HG03060 (cell line): ENCODE data around the gene CD200R1.

ENCODE experiments used
- ATAC-seq: cut with Tn5 transposase; IDR thresholded peaks from one replicate; pipeline ENCODE4 v1.9.1; 2021; ENCODE audit warnings: low read depth, moderate number of reproducible peaks; ENCODE audit not compliant: unreplicated experiment

Gene CD200R1, protein sequence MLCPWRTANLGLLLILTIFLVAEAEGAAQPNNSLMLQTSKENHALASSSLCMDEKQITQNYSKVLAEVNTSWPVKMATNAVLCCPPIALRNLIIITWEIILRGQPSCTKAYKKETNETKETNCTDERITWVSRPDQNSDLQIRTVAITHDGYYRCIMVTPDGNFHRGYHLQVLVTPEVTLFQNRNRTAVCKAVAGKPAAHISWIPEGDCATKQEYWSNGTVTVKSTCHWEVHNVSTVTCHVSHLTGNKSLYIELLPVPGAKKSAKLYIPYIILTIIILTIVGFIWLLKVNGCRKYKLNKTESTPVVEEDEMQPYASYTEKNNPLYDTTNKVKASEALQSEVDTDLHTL

DNA sequence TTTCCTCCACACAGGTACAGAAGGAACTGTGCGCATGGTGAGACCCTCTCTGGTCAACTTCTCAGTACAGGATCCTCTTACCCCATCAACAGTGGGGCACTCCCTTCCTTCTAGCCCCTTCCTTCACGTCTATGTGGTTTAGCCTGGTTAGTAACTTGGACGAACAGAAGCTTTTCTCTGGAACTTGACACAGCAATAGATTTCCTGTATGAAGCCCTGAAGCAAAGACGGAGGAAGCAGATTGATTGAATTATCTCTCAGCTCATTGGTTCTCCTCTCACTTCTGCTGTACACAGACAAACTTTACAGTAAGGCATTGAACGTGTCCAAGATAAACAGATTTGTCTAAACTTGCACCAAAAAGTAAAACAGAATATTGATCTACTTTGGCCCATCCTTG lies at the start of gene CD200R1:
TSS of gene CD200R1 (minus strand) at position 210 of the 400 bp plus-strand sequence. CDS start 246 bp downstream, outside the sequence.
- no peak for ATAC-seq

DNA sequence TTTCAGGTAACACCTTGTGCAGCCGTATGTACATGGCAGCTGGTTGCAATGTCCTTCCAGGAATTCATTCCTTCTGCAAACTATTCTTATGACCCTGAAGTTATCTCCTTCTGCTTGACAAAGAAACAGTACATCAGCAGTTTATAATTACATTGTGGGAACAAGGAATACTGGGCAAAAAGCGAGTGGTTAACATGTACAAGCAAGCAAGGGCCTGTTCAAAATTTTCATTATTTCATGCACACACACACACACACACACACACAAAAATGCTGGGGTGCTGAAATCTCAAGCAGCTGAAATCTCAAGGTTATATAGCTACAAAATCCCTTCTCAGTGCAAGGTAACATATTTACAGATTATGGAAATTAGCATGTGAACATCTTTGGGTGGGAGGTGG lies 46.6 kb upstream of the CD200R1 start:
- no peak for ATAC-seq

DNA sequence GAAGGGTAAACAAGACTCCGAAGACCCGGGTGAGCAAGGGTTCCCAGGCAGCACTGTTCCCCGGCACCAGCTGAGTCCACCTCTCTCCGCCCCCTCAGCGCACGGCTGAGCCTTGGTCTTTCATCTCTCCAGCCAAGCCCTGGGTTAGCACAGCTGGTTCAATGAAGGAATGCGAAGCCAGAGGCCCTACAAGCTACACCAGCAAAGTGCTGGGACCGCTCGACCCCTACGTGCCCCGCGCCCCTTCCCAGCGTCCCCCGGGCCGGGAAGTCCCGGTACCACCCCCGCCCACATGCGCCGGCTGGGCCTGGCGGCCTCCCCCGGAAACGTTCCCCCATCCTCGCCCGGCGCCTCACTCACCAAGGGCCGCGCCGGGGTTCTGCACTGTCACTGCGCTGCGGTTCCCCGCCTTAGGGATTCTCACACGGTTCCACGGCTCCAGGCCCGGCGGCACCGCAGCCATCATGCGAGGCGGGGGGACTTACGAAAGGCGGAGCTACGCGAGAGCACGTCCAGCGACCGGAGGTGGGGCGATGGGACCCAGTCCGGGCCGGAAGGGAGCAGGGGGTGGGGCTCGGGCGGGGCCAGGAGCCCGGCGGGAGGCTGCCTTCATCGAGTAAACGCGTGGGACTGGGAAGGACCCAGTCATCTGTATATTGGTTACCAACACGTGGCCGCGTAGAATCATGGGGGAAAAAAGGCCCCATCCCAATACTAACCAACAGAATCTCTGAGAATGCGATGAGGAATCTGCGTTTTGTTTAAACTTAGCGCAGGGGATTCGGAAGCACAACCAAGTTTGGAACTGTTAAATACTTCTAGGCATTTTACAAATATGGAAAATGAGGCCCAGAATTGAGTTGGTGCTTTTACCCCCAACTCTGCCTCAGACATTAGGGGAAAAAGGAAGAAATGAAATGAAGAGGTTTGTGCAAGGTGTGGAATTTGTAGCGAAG lies 44.6 kb upstream of the CD200R1 start:
- ATAC-seq = peak; percentile 58

DNA sequence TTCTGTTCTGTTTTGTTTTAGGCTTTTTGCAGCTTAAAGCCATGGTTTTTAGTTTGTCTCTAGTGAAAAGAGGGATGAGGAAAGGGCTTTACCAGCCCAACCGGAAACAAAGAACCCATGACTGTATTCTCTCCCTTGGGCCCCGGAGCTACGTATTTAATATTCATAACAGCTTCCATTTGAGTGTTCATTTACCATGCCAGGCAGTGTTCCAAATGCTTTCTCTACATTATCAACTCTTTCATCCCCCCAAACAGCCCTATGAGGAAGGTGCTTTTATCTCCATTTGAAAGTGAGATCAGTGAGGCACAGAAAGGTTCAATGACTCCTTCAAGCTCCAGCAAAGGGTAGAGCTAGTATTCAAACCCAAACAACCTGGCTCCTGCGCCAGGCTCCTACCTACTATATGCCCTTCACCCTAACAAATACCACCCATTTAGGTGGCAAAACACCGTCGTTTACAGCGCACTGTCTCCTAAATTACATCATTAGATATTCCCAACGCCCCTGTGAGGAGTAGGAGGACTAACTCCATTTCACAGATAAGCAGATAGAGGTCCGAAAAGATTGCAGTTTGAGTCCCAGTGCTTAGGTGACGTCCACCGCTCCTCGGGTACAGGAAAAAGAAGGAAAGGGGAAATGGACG lies 43.8 kb upstream of the CD200R1 start:
- ATAC-seq = no peak

DNA sequence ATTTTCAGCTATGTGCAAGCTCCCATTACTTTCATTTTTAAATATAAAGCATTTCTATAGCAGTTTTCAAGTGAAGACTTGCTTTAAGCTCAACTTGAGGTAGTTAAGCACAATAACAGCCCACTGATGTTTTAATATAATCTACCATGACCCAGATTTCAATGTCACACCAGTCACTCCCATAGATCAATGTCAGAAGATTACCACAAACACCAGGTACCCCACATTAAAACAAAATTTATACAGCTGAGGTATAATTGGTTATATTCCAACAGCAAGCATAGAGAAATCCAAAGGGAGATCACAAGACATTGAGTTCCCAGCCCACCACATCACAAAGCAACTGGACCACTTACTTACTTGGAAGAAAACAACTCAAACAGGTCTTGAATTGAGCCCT lies 38.7 kb upstream of the CD200R1 start:
- no peak for ATAC-seq

DNA sequence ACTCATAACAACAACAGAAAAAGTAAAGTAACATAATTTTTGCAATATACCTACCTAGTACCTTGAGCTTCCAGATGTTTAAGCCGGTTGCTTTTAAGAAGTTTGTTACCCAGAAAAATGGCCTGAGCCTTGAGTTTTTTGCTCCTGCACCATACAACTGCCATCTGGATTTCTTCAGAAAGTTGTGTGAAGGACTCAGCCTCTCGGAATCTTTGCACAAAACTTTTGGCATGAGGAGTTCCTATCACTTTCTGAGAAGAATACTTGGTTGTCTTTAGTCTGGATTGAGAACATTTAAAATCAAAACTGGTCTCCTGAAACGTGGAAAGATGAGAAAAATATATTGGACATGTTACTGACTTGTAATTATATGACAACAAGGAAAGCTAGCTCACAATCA lies 33.2 kb upstream of the CD200R1 start:
- no peak for ATAC-seq

DNA sequence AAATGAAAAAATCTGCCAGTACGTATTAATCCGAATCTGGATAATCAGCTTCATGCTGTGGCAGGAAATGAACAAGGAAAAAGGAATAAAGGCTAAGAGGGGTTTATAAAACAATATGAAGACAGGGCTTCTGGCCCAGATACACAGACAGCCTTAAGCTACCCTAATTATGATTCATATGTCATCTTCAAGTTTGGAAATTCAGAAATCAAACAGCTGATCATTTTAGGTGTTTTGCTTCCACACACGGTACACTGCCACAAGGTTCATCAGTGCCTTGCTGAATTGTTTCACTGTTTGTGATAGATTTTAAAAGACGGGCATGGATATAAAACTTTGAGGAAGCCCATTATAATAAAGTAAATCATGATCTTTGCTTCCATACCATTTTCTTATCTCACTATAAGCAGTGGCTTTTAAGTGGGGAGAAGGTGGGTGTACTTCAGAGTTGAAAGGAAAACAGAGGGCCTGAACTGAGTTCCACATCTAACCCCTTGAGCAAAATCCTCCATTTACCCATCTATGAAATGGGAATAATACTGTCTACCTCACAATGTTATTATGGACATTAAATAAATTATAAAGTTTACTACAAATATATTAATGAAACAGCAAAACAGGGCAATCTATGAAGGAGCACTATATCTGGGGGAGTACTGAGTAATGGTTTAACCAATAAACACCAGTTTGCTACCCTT lies 31.6 kb upstream of the CD200R1 start:
- no peak for ATAC-seq

DNA sequence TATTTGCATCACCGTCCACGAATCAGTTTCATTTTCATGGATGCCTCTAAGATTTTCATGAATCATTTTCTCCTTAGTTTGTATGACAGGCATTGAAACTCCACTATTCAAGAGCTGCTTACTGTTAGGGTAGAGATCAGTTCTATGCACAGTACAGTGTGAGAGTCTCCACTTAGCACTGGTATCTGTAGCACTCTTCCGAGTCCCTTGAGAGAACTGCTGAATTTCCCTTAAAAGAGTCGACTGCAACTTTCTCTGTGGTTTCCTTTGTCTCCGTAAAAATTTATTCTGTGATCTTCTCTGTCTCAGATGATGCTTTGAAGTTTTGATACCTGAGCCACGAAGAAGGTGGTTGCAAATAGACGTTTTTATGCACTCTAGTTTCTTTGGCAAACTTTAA lies 30.7 kb upstream of the CD200R1 start:
- no peak for ATAC-seq

DNA sequence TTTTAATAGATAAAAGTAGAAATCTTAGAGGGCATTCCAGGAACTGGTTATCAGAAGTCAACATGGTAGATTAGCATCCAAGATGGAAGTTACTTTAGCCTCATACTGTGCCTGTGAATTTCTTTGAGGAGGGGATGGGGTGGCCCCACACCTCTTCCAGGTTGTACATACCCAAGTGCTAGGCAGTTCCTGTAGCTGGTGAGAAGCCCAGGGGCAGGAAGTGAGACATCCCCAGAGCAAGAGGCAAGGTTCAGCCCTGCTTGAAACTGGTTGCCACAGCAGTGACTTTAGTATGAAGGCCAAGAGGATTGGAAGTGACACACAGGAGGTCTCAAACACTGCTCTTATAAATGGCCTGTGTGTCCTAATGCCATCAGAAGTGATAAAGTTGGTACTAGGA lies 27.8 kb upstream of the CD200R1 start:
- ATAC-seq = no peak

DNA sequence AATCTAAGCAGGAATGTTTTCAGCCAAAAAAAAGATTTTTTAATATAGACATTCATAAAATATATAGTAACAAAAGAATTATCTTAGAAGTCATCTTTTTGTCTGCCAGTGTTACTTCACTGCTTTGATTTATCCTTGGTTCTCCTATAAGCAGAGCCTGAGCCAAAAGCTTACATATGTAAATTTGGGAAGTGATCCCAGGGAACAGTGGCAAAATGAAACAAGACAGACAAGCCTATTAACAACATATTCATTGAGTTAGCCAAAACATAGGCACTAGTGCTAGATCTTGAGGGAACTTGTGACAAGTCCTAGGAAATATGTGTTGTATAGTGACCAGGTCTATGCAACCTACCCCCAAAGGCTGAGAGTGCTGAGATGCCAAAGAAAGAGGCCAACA lies 27.1 kb upstream of the CD200R1 start:
- no peak for ATAC-seq

DNA sequence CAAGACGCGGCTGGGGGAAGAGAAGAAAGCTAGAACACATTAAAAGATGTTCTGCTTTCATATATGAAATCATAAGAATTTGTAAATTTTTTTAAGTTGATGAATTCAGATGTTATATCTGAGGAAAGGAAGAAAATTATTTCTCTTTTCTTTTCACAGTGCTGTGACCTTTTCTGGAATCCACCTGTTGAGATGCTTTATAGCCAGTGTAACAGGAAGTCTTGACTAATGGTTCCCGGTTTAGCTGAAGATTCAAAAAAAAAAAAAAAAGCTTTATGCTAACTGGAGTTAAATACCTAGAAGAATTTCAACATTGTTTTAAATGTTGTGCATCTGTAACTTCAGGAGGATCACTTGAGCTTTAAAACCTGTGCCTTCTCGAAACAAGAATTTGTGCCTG lies 25.8 kb upstream of the CD200R1 start:
- ATAC-seq = no peak

DNA sequence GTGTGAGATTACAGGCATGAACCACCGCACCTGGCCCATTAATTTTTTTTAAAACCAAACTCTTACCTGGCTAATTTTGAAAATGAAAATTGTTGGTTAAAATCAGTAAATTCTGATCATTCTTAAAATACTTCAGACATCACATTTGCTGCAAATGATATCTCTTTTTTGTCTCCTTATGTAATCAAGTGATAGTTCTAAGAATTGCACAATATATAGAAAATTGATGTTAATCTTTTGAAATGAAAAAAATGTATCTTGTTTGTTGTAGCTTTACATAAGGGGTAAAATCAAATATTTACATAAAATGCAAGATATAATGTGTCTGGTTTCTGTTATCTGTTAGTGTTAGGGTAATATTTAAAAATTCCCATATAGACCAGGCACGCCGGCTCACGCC lies 20.9 kb upstream of the CD200R1 start:
- no peak for ATAC-seq

DNA sequence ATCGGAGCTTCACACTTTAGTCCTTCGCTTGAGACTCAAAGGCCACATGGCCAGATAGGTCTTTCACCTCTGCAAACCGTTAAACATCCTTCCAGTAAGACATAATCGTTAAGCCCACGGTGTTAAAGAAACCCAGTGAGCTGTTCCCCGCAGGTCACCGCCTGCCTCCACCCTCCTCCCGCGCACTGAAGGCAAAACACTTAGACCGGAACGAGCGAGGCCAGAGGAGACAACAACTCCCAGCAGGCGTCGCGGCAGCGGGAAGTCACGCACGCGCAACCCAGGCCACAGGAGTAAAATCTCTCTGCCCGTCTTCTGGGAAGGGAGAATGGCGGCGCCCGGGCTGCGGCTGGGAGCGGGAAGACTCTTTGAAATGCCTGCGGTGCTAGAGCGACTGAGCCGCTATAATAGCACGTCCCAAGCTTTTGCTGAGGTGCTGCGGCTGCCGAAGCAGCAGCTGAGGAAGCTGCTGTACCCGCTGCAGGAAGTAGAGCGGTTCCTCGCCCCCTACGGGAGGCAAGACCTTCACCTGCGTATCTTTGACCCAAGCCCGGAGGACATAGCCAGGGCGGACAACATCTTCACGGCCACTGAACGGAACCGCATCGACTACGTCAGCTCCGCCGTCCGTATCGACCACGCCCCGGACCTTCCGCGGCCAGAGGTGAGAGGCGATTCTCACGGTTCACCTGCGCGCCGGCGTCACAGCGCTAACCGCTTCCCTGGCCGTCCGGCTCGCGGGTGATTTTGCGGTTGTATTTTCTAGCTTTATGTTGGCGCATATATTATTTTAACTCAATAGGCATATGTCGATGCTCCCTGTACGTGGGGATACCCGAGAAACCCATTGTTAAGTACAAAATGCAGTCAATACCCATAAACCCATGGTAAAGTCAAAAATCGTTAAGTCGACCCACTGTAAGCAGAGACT lies 16.0 kb upstream of the CD200R1 start, which contains the start of gene GTPBP8:
TSS of gene GTPBP8 (plus strand) at position 313 of the 931 bp plus-strand sequence. CDS start at position 329, 16 bp downstream.
- peak; percentile 84 for ATAC-seq

DNA sequence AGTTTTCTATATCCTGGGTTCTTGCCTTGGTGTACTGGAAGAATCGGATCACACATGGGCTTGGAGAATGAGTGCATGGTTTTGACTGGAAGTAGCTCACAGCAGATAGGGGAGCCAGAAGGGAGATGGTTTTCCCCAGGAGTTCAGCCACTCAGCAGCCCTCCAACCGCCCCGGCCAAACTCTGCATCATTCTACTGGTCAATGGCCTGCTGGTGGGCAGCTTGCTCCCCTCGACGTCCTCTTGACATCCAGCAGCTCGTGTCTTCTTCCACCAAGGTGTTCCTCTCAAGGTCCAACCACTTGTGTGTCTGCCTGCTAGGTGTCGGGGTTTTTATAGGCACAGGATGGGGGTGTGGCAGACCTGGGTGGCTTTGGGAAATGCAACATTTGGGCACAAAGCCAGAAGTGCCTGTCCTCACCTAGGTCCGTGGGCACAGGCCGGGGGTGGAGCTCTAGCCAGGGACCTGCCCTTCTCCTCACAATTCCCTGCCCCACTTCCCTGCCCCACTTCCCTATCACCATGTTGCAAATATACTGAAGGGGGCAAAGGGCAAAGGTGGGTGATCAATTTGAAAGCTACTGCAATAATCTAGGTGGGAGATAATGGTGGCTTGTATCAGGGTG lies 12.9 kb upstream of the CD200R1 start:
- ATAC-seq = no peak

DNA sequence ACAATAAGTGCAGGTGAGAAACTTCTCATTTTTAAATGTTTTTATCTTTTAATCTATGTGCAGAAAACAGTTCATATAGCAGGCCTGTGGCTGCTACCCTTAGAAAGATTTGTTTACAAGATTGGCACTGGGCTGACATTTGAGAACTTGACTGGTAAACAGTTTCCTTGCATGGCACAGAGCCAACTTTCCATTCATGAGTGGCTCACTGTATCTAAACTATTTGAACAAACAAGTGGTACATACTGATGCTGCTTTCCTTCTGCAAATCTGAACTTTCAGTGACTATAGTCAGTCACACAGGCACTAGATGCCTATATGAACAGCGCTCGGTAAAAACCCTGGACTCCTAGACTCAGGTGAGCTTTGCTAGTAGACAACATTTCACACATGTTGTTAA lies 9.6 kb upstream of the CD200R1 start:
- no peak for ATAC-seq

DNA sequence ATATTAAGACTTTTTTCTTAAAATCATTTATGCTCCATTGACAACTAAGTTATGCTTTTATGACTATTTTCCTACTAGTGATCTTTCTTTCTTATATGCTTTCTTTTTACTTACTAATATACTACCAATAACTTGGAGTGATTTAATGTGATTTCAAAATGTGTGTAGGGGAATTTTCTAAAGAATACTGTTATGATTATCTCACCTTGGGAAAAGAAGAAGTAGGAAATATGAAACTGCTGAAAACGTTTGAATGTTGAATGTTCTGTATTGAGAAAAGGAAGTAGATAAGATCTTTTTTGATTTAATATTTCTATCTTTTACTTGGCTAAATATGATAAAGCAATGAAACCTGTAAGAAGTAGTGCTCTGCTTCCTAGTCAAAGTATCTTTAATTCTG lies 7.8 kb upstream of the CD200R1 start:
- no peak for ATAC-seq

DNA sequence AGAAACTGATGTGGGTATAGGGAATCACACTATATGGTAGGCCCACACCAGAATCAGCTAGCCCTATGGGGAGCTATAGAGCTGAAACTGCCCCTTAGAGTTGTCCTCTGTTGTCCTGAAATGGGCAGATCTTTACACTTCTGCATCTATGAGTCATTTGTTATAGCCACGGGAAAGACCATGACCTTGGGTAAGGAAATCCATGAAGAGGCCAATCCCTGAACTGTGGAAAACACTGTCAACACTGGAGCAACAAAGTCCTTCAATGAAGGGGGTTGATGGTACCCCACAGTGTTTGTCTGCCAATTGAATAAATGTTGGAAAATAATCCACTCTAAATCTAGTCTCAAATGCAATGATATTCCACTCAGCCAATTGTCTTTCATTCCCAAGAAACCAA lies 5.2 kb upstream of the CD200R1 start:
- no peak for ATAC-seq

DNA sequence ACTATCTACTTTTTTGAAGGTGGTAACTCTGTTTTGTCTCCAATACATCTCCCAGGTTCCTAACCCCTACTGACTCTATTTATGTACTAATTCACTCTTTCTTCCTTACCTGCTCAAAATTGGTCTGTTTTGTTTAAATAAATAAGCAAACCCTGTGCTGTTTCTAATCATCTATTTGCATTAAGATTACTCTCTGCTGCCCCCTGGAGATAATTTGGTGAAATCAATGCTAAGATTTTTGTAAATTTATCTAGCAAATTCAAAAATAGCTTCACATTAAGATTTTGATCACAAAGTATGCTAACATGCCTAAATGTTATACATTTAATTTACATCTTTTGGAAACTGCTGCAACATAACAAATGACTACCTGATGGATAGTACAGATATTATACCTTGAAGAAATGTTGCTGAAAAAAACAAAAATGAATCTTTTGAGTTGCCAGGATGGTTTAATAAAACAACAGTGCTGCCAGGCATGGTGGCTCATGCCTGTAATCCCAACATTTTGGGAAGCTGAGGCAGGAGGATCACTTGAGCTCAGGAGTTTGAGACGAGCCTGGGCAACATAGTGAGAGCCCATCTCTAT lies 4.4 kb upstream of the CD200R1 start:
- no peak for ATAC-seq

DNA sequence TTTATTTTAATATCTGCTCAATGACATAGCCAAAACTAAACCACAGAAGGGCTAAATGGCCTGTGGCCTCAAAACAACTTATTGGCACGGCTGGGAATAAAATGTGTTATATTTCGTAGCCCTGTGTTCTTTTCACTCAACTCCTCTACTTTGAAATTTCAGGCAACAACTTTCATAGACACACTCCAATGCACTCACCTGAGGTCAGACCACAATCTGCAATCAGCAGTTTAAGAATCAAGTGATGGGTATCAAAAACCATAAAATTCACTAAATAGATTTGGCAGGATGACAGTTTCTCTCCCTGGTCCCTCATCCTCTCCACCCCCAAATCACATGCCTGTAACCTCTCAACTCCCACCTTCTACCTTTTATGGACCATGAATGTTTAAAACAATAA lies 2.0 kb upstream of the CD200R1 start:
- no peak for ATAC-seq
